ENCODE measurements around the gene LCN10. TPM values are rescaled to one million over a fixed set of nuclear protein-coding genes. Genes with fewer than 3 reads are reported as not detected.
A peak's percentile ranks its signal among the peaks of the same experiment; 100 is the strongest.

Gene LCN10
- total RNA-seq, 3 donors from 2014 or later (not counting 1 experiment from before 2014, with no cell fraction given) = not detected

DNA sequence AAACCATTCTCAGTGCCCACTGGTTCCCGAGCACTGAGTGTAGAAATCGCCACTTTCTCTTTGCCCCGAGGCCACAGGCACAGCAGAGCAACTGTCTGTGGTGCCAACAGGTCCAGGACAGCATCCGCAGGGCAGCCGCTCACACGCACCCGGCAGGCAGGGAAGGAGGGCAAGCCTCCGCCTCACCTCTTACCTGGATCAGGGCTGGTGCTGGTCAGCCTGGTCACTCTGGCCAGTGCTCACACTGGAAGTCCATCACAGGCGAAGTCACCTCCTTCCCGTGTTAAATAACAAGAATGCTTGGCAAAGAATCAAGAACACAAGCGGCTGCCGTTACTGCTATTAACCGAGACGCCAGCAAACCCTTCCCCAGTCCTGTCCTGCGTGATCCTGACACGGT, 16.6 kb downstream of the LCN10 start:
- intact Hi-C loops (cut with micrococcal nuclease) = loop anchor here (2.0 kb wide), 1 partner anchor 25 kb away; no protein-coding TSS in a partner anchor

DNA sequence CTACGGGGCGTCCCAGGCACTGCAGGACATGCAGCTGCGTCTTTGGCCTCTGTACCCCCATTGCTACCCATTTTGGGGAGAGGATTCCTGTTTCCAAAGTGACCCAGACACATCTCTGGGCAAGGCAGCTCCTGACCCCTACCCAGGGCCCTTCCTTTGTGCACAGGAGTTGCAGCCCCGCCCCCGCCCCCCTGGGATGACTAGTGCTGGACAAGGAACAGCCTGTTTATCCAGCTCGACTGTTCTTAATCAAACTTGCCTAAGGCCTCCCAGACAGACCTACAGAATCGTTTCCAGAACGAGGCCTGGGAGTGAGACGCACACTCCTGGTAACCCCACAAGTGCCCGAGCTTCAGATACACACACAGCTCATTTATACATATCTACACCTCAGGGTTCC, 17.1 kb downstream of the LCN10 start:
- Mint-ChIP-seq H3K9me3 (no peaks in the 10 kb centered on the region), H3K27me3 (ENCODE audit: low read depth in 2 of 2) (no peaks in the 10 kb centered on the region), H3K27ac (no peak overlapping the region), H3K36me3 (no peaks in the 10 kb centered on the region), H3K4me1 (peaks cover 21 to 29% of the 10 kb centered on the region in 2 donors), H3K4me3 (no peak overlapping the region)
- DNase-seq (no peak), ATAC-seq (no peak)
- peaks cover 34% of the 10 kb centered on the region for H3K4me1 ChIP-seq (ENCODE audit: control insufficient read depth, insufficient read depth, low read length)
- TF ChIP-seq, protein P1, sequence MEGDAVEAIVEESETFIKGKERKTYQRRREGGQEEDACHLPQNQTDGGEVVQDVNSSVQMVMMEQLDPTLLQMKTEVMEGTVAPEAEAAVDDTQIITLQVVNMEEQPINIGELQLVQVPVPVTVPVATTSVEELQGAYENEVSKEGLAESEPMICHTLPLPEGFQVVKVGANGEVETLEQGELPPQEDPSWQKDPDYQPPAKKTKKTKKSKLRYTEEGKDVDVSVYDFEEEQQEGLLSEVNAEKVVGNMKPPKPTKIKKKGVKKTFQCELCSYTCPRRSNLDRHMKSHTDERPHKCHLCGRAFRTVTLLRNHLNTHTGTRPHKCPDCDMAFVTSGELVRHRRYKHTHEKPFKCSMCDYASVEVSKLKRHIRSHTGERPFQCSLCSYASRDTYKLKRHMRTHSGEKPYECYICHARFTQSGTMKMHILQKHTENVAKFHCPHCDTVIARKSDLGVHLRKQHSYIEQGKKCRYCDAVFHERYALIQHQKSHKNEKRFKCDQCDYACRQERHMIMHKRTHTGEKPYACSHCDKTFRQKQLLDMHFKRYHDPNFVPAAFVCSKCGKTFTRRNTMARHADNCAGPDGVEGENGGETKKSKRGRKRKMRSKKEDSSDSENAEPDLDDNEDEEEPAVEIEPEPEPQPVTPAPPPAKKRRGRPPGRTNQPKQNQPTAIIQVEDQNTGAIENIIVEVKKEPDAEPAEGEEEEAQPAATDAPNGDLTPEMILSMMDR (IDR thresholded peaks at IDR 0.05) = no peak
- H3K9me3 ChIP-seq (ENCODE audit: control insufficient read depth, insufficient read depth, low read length) = no peaks in the 10 kb centered on the region
- H3K27me3 ChIP-seq (ENCODE audit: control insufficient read depth, insufficient read depth, low read length) = no peaks in the 10 kb centered on the region
- intact Hi-C loops (cut with micrococcal nuclease) = loop anchor here (2.0 kb wide), 1 partner anchor 25 kb away; no protein-coding TSS in a partner anchor
- peaks cover 38% of the 10 kb centered on the region for H3K36me3 ChIP-seq (ENCODE audit: control insufficient read depth, insufficient read depth, low read length)
- WGBS (ENCODE audit: insufficient coverage) = 90% methylated on average over 10 of the region's 10 CpGs
- H3K4me3 ChIP-seq (ENCODE audit: low read length) = no peak overlapping the region
- H3K27ac ChIP-seq (ENCODE audit: low read length) = no peak overlapping the region

More for the DNA sequence above, 16.6 kb downstream of the LCN10 start:
- H3K9me3 Mint-ChIP-seq = no peaks in the 10 kb centered on the region
- Histone ChIP-seq H3K4me1 (ENCODE audit: control insufficient read depth, insufficient read depth, low read length) (peaks cover 34% of the 10 kb centered on the region), H3K27me3 (ENCODE audit: control insufficient read depth, insufficient read depth, low read length) (no peaks in the 10 kb centered on the region), H3K27ac (ENCODE audit: low read length) (no peak overlapping the region), H3K36me3 (ENCODE audit: control insufficient read depth, insufficient read depth, low read length) (peaks cover 36% of the 10 kb centered on the region), H3K4me3 (ENCODE audit: low read length) (no peak overlapping the region), H3K9me3 (ENCODE audit: control insufficient read depth, insufficient read depth, low read length) (no peaks in the 10 kb centered on the region)
- DNase-seq (no peak), ATAC-seq (no peak)
- no peaks in the 10 kb centered on the region for H3K27me3 Mint-ChIP-seq (ENCODE audit: low read depth in 2 of 2)
- peaks cover 21 to 29% of the 10 kb centered on the region in 2 donors for H3K4me1 Mint-ChIP-seq
- TF ChIP-seq, protein P1 (IDR thresholded peaks at IDR 0.05) = no peak
- 81% methylated on average over 16 of the region's 16 CpGs for WGBS (ENCODE audit: insufficient coverage)
- no peaks in the 10 kb centered on the region for H3K36me3 Mint-ChIP-seq
- peak overlapping the region; percentile 94 for H3K4me3 Mint-ChIP-seq
- H3K27ac Mint-ChIP-seq = peak overlapping the region in 1 of 2 donors; percentile 81

DNA sequence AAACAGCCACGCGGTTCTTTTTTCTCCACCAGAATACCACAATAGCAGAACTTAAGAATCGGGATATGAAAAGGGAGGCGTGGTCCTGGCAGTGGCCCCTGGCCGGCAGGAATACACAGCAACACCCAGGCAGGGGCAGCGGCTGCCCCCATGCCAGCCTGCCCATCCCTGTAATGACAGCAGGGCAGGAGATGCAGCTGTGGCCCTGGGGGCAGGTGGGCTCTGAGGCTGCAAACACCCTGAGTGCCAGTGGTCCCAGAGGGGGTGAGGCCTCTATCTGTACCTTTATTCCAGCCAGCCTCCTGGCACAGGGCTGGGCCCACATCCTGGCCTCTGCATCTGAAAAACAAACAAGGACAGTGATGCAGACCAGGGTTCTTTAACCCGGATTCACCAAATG, 18.0 kb downstream of the LCN10 start:
- H3K9me3 Mint-ChIP-seq = no peaks in the 10 kb centered on the region
- H3K4me1 Mint-ChIP-seq = peaks cover 21 to 29% of the 10 kb centered on the region in 2 donors
- no peaks in the 10 kb centered on the region for H3K27me3 ChIP-seq (ENCODE audit: control insufficient read depth, insufficient read depth, low read length)
- no peaks in the 10 kb centered on the region for H3K27me3 Mint-ChIP-seq (ENCODE audit: low read depth in 2 of 2)
- no peaks in the 10 kb centered on the region for H3K9me3 ChIP-seq (ENCODE audit: control insufficient read depth, insufficient read depth, low read length)
- no peak for DNase-seq
- 90% methylated on average over 5 of the region's 7 CpGs for WGBS (ENCODE audit: insufficient coverage)
- no peaks in the 10 kb centered on the region for H3K36me3 Mint-ChIP-seq
- no peak overlapping the region for H3K4me3 Mint-ChIP-seq
- H3K36me3 ChIP-seq (ENCODE audit: control insufficient read depth, insufficient read depth, low read length) = peaks cover 38% of the 10 kb centered on the region
- H3K27ac Mint-ChIP-seq = peak overlapping the region in 1 of 2 donors; percentile 48
- TF ChIP-seq, protein P1 (IDR thresholded peaks at IDR 0.05) = no peak
- H3K4me3 ChIP-seq (ENCODE audit: low read length) = no peak overlapping the region
- no peak overlapping the region for H3K27ac ChIP-seq (ENCODE audit: low read length)
- H3K4me1 ChIP-seq (ENCODE audit: control insufficient read depth, insufficient read depth, low read length) = peaks cover 34% of the 10 kb centered on the region
- ATAC-seq = no peak
- intact Hi-C loops (cut with micrococcal nuclease) = no loop called here

DNA sequence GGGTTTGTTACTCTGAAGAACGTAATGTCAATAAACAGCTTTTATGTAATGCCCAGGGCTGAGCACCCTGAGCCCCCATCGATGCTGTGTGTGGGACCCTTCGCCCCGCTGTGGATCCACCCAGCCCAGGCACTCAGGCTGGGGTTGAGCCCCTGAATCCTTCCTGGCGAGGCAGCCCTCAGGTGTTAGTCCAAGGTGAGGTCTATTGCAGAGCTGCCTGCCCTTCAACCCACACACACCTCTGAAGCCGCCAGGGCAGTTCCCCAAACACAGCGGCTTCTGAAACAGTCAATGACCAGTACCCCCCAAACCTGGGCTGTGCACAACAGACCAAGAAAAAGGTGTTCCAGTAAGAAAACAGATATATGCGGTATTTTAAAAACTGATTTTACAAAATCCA, 18.8 kb downstream of the LCN10 start:
- Mint-ChIP-seq H3K4me1 (peaks cover 21 to 29% of the 10 kb centered on the region in 2 donors), H3K4me3 (no peak overlapping the region), H3K27ac (peak overlapping the region in 1 of 2 donors; percentile 48), H3K9me3 (no peaks in the 10 kb centered on the region), H3K36me3 (no peaks in the 10 kb centered on the region), H3K27me3 (ENCODE audit: low read depth in 2 of 2) (no peaks in the 10 kb centered on the region)
- WGBS (ENCODE audit: insufficient coverage) = 95% methylated on average over 8 of the region's 8 CpGs
- H3K4me1 ChIP-seq (ENCODE audit: control insufficient read depth, insufficient read depth, low read length) = peaks cover 36% of the 10 kb centered on the region
- intact Hi-C loops (cut with micrococcal nuclease) = no loop called here
- no peaks in the 10 kb centered on the region for H3K27me3 ChIP-seq (ENCODE audit: control insufficient read depth, insufficient read depth, low read length)
- no peaks in the 10 kb centered on the region for H3K9me3 ChIP-seq (ENCODE audit: control insufficient read depth, insufficient read depth, low read length)
- H3K4me3 ChIP-seq (ENCODE audit: low read length) = no peak overlapping the region
- H3K27ac ChIP-seq (ENCODE audit: low read length) = no peak overlapping the region
- TF ChIP-seq, protein P1 (IDR thresholded peaks at IDR 0.05) = no peak
- DNase-seq = no peak
- ATAC-seq = no peak
- H3K36me3 ChIP-seq (ENCODE audit: control insufficient read depth, insufficient read depth, low read length) = peaks cover 38% of the 10 kb centered on the region

All from natural killer cell (primary cell).